KOPT-K1 (cell line): ENCODE data around the gene JOSD1.
"Not testable (repeated sequence)": the region's sequence is repeated elsewhere in the genome, so short reads cannot be mapped to it uniquely, and the experiment has no call there.

ENCODE experiments used
- H3K27ac ChIP-seq: fragments of 200-600 bp; sonication (generic); 2 replicates; pipeline ENCODE4 v1.5.1; 2016; ENCODE audit warnings: antibody characterized with exemption, mild to moderate bottlenecking, low read depth, low read length; ENCODE audit not compliant: poor library complexity, severe bottlenecking
- H3K36me3 ChIP-seq: fragments of 200-600 bp; sonication (generic); 2 replicates; pipeline ENCODE4 v1.5.1; 2017; ENCODE audit warnings: antibody characterized with exemption, mild to moderate bottlenecking, low read length, moderate library complexity; ENCODE audit not compliant: insufficient read depth
- H3K9me3 ChIP-seq: fragments of 200-600 bp; sonication (generic); 2 replicates; pipeline ENCODE4 v1.5.1; 2017; ENCODE audit warnings: antibody characterized with exemption, low read length, mild to moderate bottlenecking; ENCODE audit not compliant: insufficient read depth, poor library complexity, severe bottlenecking

The JOSD1 gene

DNA sequence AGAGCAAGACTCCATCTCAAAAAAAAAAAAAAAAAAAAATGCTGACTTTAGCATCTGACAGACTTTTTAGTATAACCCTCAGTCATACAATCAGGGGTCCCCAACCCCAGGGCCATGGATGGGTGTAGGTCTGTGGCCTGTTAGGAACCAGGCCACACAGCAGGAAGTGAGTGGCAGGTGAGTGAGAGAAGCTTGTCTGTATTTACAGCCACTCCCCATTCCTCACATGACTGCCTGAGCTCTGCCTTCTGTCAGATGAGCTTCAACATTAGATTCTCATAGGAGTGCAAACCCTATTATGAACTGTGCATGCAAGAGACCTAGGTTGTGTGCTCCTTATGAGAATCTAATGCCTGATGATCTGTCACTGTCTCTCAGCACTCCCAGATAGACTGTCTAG lies 47.9 kb downstream of the JOSD1 start:
- Histone ChIP-seq H3K36me3 (no peaks in the 10 kb centered on the region), H3K9me3 (no peaks in the 10 kb centered on the region), H3K27ac (no peak overlapping the region)

DNA sequence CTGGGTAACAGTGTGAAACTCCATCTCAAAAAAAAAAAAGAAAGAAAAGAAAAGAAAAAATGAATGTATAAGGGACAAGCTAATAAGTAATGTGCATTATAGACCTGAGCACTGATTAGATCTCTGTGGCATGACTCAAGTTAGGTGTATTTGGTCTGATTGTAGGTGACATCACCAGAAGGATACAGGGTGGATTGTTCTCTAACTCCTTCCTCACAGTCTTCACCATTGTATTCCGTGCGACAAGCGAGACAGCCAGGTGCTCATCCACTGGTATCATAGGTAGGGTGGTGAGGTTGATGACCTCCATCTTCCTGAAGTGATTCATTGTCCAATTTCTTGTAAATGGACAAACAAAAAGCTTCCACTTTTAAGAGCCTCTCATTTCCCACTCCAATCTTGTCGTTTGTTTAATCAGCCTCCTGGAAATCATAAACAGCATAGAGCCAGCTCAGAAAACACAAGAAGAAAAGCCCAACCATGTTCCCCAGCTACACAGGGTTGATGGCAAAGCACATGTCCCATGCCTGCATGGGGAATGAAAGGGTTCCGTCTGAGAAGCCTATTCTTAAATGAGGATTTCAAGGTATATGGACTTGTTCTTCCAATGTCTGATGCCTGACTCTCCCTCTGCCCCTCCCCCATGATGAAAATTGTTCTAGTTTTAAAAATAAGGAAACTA lies 50.8 kb downstream of the JOSD1 start:
- H3K36me3 ChIP-seq: no peaks in the 10 kb centered on the region
- H3K27ac ChIP-seq: no peak overlapping the region
- H3K9me3 ChIP-seq: no peaks in the 10 kb centered on the region

DNA sequence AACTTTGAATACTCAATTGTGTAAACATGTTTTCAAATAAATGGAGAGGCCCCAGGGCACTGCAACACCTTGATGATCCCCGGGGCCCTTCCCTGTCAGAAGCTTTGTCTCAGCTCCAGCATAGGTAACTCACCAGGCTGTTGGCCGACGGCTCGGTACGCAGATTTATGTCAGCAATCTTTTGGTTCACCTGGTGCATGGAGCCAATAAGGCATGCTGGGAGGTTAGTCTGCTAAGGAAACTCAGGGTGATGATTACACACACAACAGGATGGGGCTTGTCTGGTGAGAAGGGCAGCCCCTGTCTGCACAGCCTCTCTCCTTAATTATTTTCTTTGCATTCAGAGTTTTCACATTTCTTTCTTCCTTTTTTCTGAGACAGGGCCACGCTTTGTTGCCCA lies 55.3 kb downstream of the JOSD1 start:
- Histone ChIP-seq H3K27ac (no peak overlapping the region), H3K36me3 (no peaks in the 10 kb centered on the region), H3K9me3 (no peaks in the 10 kb centered on the region)

DNA sequence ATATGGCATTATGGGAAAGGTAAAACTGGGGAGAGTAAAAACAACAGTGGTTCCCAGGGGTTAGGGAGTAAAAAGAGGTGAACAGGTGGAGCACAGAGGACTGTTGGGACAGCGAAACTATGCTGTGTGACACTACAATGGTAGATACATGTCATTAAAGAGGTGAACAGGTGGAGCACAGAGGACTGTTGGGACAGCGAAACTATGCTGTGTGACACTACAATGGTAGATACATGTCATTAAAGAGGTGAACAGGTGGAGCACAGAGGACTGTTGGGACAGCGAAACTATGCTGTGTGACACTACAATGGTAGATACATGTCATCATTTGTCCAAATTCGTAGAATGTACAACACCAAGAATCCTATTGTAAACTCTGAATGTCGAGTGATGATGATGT lies 56.5 kb downstream of the JOSD1 start:
- not testable (repeated sequence) for H3K9me3 ChIP-seq, H3K27ac ChIP-seq, H3K36me3 ChIP-seq

DNA sequence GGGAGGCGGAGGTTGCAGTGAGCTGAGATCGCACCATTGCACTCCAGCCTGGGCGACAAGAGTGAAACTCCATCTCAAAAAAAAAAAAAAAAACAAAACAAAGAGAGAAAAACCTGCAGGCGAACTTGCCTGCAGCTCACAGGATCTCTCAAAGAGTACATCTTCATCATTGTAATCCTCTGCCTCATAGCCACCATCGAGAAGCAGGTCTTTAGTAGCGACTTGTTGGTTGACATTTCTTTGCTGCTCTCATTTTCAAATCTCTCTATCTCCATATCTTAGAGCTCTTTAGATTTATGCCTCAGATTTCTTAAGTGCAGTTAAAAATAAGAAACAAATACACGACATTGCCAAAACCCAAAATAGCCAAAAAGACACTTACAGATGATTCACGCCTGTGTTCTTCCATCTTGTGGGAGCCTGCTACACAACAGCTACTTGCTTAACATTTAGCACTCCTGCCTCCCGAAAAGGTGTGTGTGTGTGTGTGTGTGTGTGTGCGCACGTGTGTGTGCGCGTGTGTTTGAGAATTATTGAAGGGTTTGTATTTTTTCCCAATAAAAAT lies 59.2 kb downstream of the JOSD1 start:
- no peak overlapping the region for H3K27ac ChIP-seq
- H3K36me3 ChIP-seq: no peaks in the 10 kb centered on the region
- H3K9me3 ChIP-seq: no peaks in the 10 kb centered on the region

DNA sequence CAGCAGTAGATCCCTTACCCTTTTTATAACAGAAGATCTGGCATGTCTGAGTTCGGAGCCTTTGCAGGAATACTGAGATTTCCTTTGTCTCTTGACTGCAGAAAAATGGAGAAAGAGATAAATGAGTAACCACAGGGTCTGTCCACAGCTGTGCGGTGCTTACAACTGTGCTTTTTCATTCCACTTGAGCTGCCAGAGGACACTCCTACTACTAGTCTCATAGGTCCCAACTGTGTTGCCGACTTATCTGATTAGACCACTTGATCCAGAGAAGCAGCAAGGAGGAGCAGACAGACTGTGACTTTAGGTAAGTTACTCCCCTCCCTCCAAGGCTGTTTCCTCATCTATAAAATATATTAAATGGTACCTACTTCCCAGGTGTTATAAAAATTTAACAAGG lies 62.0 kb downstream of the JOSD1 start:
- Histone ChIP-seq H3K9me3 (no peaks in the 10 kb centered on the region), H3K27ac (no peak overlapping the region), H3K36me3 (no peaks in the 10 kb centered on the region)

DNA sequence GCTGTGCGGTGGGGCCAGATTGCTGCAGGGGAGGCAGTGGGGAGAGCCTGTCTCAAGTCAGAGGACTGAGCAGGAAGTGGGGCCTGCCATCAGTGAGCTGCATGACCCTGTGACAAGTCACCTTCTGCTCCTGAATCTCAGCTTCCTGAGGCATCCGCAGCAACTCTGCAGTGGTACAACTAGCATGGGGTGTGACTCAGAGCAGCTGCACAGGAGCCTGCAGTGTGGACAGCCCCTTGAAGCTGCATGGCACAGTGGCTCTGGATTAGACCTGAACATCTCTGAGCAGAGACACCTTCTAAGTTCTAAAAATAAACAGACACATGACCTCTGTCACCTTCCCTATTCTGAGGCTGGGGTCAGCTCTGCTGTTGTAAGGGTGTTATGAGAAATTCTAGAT lies 62.5 kb downstream of the JOSD1 start:
- Histone ChIP-seq H3K27ac (no peak overlapping the region), H3K36me3 (no peaks in the 10 kb centered on the region)

More for the DNA sequence above, 62.5 kb downstream of the JOSD1 start:
- H3K9me3 ChIP-seq: no peaks in the 10 kb centered on the region
